K562 (cell line): ENCODE measurements around the gene RAP1GAP2. TPM values are rescaled to one million over a fixed set of nuclear protein-coding genes. Genes with fewer than 3 reads are reported as not detected.

ENCODE experiments used
- ATAC-seq: fragments of 200-7000 bp; cut with Tn5 transposase; 3 replicates; pipeline ENCODE4 v1.9.1; 2020; ENCODE audit warnings: moderate library complexity
- BruUV-seq: library from RNA; stranded (reverse); fragments of 400-500 nt; replicated peaks from 2 replicates; lab custom pipeline; 2021; lab: Mats Ljungman, UMichigan
- CTCF ChIA-PET: fragments of 300-600 bp; formaldehyde crosslinking; extraction: SDS; loops from one replicate; lab custom pipeline; 2021; ENCODE audit warnings: low intra/inter-chr PET ratio; lab: Yijun Ruan, JAX
- POLR2A ChIA-PET: fragments of 300-600, 350-650 bp; sonication (Branson Sonifier 250); formaldehyde crosslinking; extraction: SDS; loops from one replicate; lab custom pipeline; 2021; ENCODE audit warnings: antibody characterized with exemption, inconsistent platforms; lab: Yijun Ruan, JAX
- DNase-seq, 4 experiments: peaks; one replicate each; pipeline versions ENCODE4 v3.0.0 to v3.0.0-alpha.2; 2011 to 2018; ENCODE audit warnings: low spot score in 3 of 4, mixed read lengths in 3 of 4; ENCODE audit errors: extremely low read depth in 1 of 4
- FAIRE-seq: peaks from 2 replicates; lab custom pipeline; 2011; peaks lifted over from hg19 to GRCh38; lab: Jason Lieb, UNC
- H2AFZ ChIP-seq: 2 replicates; pipeline ENCODE4 v1.6.0; 2011; ENCODE audit warnings: low read depth, low read length, control low read depth, inconsistent platforms
- H3K27ac ChIP-seq: fragments of 200-600 bp; 3 replicates; pipeline ENCODE4 v1.8.0; 2011; ENCODE audit warnings: low read depth, mild to moderate bottlenecking, control low read depth, inconsistent platforms, low read length, moderate library complexity, mixed read lengths; ENCODE audit errors: extremely low read depth
- H3K27me3 ChIP-seq, 2 experiments: fragments of 300-600 bp in 1 of 2; 2 replicates in 1 of 2; 3 replicates in 1 of 2; pipeline versions ENCODE4 v1.6.0 to v1.8.0; 2011; ENCODE audit warnings: inconsistent platforms in 2 of 2, low read length in 2 of 2, mild to moderate bottlenecking in 1 of 2, mixed read lengths in 1 of 2, moderate library complexity in 1 of 2; ENCODE audit not compliant: control insufficient read depth in 2 of 2, insufficient read depth in 2 of 2
- H3K36me3 ChIP-seq: fragments of 300-600 bp; 3 replicates; pipeline ENCODE4 v1.8.0; 2011; ENCODE audit warnings: mild to moderate bottlenecking, low read length, inconsistent platforms; ENCODE audit not compliant: control insufficient read depth, insufficient read depth
- H3K4me1 ChIP-seq, 2 experiments: fragments of 200-600 bp in 1 of 2; replicated peaks in 1 of 2; 2 replicates in 1 of 2; 3 replicates in 1 of 2; pipeline versions ENCODE4 v1.5.1 to v1.8.0; 2011; ENCODE audit warnings: inconsistent platforms in 2 of 2, low read length in 2 of 2, mild to moderate bottlenecking in 1 of 2, mixed read lengths in 1 of 2, moderate library complexity in 1 of 2; ENCODE audit not compliant: control insufficient read depth in 2 of 2, insufficient read depth in 2 of 2
- H3K4me2 ChIP-seq: 2 replicates; pipeline ENCODE4 v1.6.1; 2011; ENCODE audit warnings: low read length, control low read depth, inconsistent platforms, mixed read lengths; ENCODE audit not compliant: insufficient read depth
- H3K4me3 ChIP-seq: fragments of 200-600 bp; sonication (generic), shearing (Covaris generic); 2 replicates; pipeline ENCODE4 v1.5.1; 2016; ENCODE audit warnings: control low read depth, inconsistent platforms
- H3K79me2 ChIP-seq: fragments of 200-600 bp; 3 replicates; pipeline ENCODE4 v1.8.0; 2011; ENCODE audit warnings: low read length, inconsistent platforms; ENCODE audit not compliant: control insufficient read depth, insufficient read depth
- H3K9ac ChIP-seq, 2 experiments: 2 replicates each; pipeline versions ENCODE4 v1.6.0 to v1.6.1; 2011; ENCODE audit warnings: low read depth in 2 of 2, low read length in 2 of 2, control low read depth in 1 of 2, inconsistent platforms in 1 of 2, mild to moderate bottlenecking in 1 of 2, mixed read lengths in 1 of 2; ENCODE audit not compliant: insufficient read depth in 1 of 2
- H3K9me1 ChIP-seq: one replicate; pipeline ENCODE4 v1.6.0; 2011; ENCODE audit warnings: inconsistent platforms, mild to moderate bottlenecking, low read length, moderate library complexity; ENCODE audit not compliant: control insufficient read depth, insufficient read depth
- H3K9me3 ChIP-seq: replicated peaks from 2 replicates; pipeline ENCODE4 v1.5.1; 2011; ENCODE audit warnings: low read depth, low read length, inconsistent platforms; ENCODE audit not compliant: control insufficient read depth, insufficient read depth
- H4K20me1 ChIP-seq: replicated peaks from 2 replicates; pipeline ENCODE4 v1.6.1; 2011; ENCODE audit warnings: low read length, inconsistent platforms, mixed read lengths; ENCODE audit not compliant: control insufficient read depth, insufficient read depth
- AFF4 ChIP-seq: sonication (generic); formaldehyde crosslinking; IDR thresholded peaks from 2 replicates; pipeline ENCODE4 v1.8.0; 2023; ENCODE audit warnings: mild to moderate bottlenecking, missing genetic modification reagents
- ARNT ChIP-seq, 2 experiments: fragments of 450-650 bp; IDR thresholded peaks; 2 replicates each; pipeline ENCODE4 v1.6.1; 2016; ENCODE audit warnings: mild to moderate bottlenecking in 1 of 2
- ATF6 ChIP-seq: sonication (generic); formaldehyde crosslinking; IDR thresholded peaks from 2 replicates; pipeline ENCODE4 v1.4.0; 2020; ENCODE audit warnings: mild to moderate bottlenecking, missing genetic modification reagents
- HMG20B ChIP-seq: fragments of 250-450 bp; sonication (Bioruptor Pico); IDR thresholded peaks from 2 replicates; pipeline ENCODE4 v1.5.0; 2021; ENCODE audit warnings: mild to moderate bottlenecking
- POLR2AphosphoS2 ChIP-seq: IDR thresholded peaks from 2 replicates; pipeline ENCODE4 v1.6.1; 2012; ENCODE audit warnings: low read length, improper control_type of control experiment
- POLR2H ChIP-seq: IDR thresholded peaks from 2 replicates; pipeline ENCODE4 v1.6.1; 2016; ENCODE audit warnings: missing genetic modification characterization, low read depth, mild to moderate bottlenecking, control low read depth, missing compliant biosample characterization, moderate library complexity
- PREB ChIP-seq: sonication (generic); formaldehyde crosslinking; IDR thresholded peaks from 2 replicates; pipeline ENCODE4 v1.8.1; 2023; ENCODE audit warnings: mild to moderate bottlenecking, missing genetic modification reagents
- RBFOX2 ChIP-seq: fragments of 200-400 bp; formaldehyde crosslinking; IDR thresholded peaks from 2 replicates; pipeline ENCODE4 v1.6.1; 2017; ENCODE audit warnings: low read depth, mild to moderate bottlenecking, low read length, moderate library complexity
- RBM17 ChIP-seq: fragments of 200-400 bp; formaldehyde crosslinking; IDR thresholded peaks from 2 replicates; pipeline ENCODE4 v1.6.1; 2017; ENCODE audit warnings: low read depth, mild to moderate bottlenecking, low read length, borderline replicate concordance
- RBM39 ChIP-seq: fragments of 200-400 bp; formaldehyde crosslinking; optimal IDR thresholded peaks from 2 replicates; pipeline ENCODE3; 2018; ENCODE audit warnings: low read depth, low read length
- U2AF2 ChIP-seq: fragments of 200-400 bp; formaldehyde crosslinking; optimal IDR thresholded peaks from 2 replicates; pipeline ENCODE3; 2017; ENCODE audit warnings: low read depth, mild to moderate bottlenecking, low read length
- ZBTB34 ChIP-seq: fragments of 250-450 bp; sonication (Bioruptor Pico); IDR thresholded peaks from 2 replicates; pipeline ENCODE4 v1.8.0; 2021; ENCODE audit warnings: mild to moderate bottlenecking, moderate library complexity
- ZNF140 ChIP-seq: fragments of 250-450 bp; sonication (Bioruptor Pico); IDR thresholded peaks from 2 replicates; pipeline ENCODE4 v1.8.0; 2021; ENCODE audit warnings: moderate library complexity, mild to moderate bottlenecking, inconsistent platforms
- WGBS: fragments of 100-300 bp; shearing (Covaris generic); methylation state at CpG from one replicate; pipeline ENCODE4 v1.1.6; 2016; ENCODE audit warnings: low coverage, mixed read lengths; ENCODE audit not compliant: insufficient coverage; ENCODE audit errors: missing lambda C conversion rate; 5-methylcytosine and 5-hydroxymethylcytosine counted together
- in situ Hi-C: fragments of 300-500 bp; cut with MboI; formaldehyde crosslinking; loops from 4 replicates; pipeline ENCODE4 v1.15.0; 2018; ENCODE audit warnings: inconsistent platforms, mixed read lengths
- intact Hi-C: fragments of 100-400 bp; cut with micrococcal nuclease; formaldehyde crosslinking; loops from 2 replicates; pipeline ENCODE4 v1.14.2; 2022
- polyA plus RNA-seq, 8 experiments: library from polyadenylated mRNA; depleted of rRNA in 4 of 8; stranded (reverse) in 5 of 8; unstranded in 3 of 8; fragments of >200 nt; fragmentation: Nextera tagmentation in 2 of 8; fragmentation: Illumina TruSeq in 1 of 8; extraction: Ambion mirVana in 2 of 8; extraction: Trizol in 1 of 8; gene quantifications; 2 replicates each; pipeline versions ENCODE4 v1.2.1 to v1.2.3, GENCODE V29; 2011 to 2014; ENCODE audit warnings: inconsistent platforms in 1 of 8, missing spikeins in 1 of 8
- total RNA-seq, 7 experiments: library from RNA; depleted of rRNA in 6 of 7; stranded (reverse); fragments of >200 nt in 6 of 7; fragmentation: Illumina TruSeq in 2 of 7; extraction: Trizol in 2 of 7; gene quantifications; 2 replicates each; pipeline versions ENCODE4 v1.2.1 to v1.2.3, GENCODE V29; 2011 to 2021; ENCODE audit warnings: low replicate concordance in 1 of 7

Gene RAP1GAP2
- total and polyA plus RNA-seq, 9 of the 15 experiments (the other 6 are each of a cell fraction or from before 2014, with no cell fraction given), result 0.01 to 1.3 (median 0.42) TPM; not detected in 1

- no peak for TF ChIP-seq ATF6 (CRISPR knock-in tag)
- TF ChIP-seq RBM39, result no peak
- TF ChIP-seq, all 486 proteins: peak for 0
These were observed 224.1 kb downstream of the RAP1GAP2 start (continued) for GRCh38 chr17:3020381-3020780.

GRCh38 chr17:3022197-3022596, 226.0 kb downstream of the RAP1GAP2 start:
- WGBS, result 0% methylated on average over 4 of the region's 4 CpGs
- no peak for TF ChIP-seq POLR2H (tag)
- no peak for TF ChIP-seq RBM17
- TF ChIP-seq AFF4, result no peak
- TF ChIP-seq HMG20B (CRISPR knock-in tag), result no peak
- no peak for TF ChIP-seq PREB (CRISPR knock-in tag)
- TF ChIP-seq RBFOX2, result no peak
- no peak for TF ChIP-seq ARNT (IDR thresholded peaks at IDR 0.05)
- TF ChIP-seq POLR2AphosphoS2, result no peak
- TF ChIP-seq U2AF2, result no peak
- TF ChIP-seq ZBTB34 (CRISPR knock-in tag), result no peak
- no peak for TF ChIP-seq ZNF140 (CRISPR knock-in tag)
- Histone ChIP-seq H3K9ac (no peak overlapping the region), H3K4me2 (no peak overlapping the region), H3K27ac (no peak overlapping the region), H3K27me3 (peaks cover 0 to 11% of the 10 kb centered on the region in 2 experiments; a peak in 3 of 5 replicates), H2AFZ (no peak overlapping the region), H4K20me1 (no peaks in the 10 kb centered on the region), H3K4me3 (no peak overlapping the region), H3K9me3 (no peaks in the 10 kb centered on the region), H3K4me1 (no peaks in the 10 kb centered on the region; a peak in 1 of 5 replicates), H3K9me1 (no peaks in the 10 kb centered on the region), H3K79me2 (no peaks in the 10 kb centered on the region), H3K36me3 (no peaks in the 10 kb centered on the region)
- in situ Hi-C loops (loop anchor here (25.0 kb wide), 1 partner anchor 185 kb away; no protein-coding TSS in a partner anchor), intact Hi-C loops (no loop called here)
- POLR2A ChIA-PET, result no interaction called here
- no peak for FAIRE-seq
- DNase-seq, result no peak
- CTCF ChIA-PET, result no interaction called here
- ATAC-seq, result no peak
- no TSS peak for BruUV-seq
